HG03280 (cell line): ENCODE results near the gene SMCO2.
A peak's percentile ranks its signal among the peaks of the same experiment; 100 is the strongest.
"Not testable (repeated sequence)": the region's sequence is repeated elsewhere in the genome, so short reads cannot be mapped to it uniquely, and the experiment has no call there.

Experiments used
- ATAC-seq: cut with Tn5 transposase; IDR thresholded peaks from one replicate; pipeline ENCODE4 v1.9.1; 2021; ENCODE audit warnings: mild to moderate bottlenecking, moderate library complexity; ENCODE audit not compliant: unreplicated experiment

SMCO2 gene

GRCh38 chr12:27523642-27524493 is 77.3 kb downstream of the SMCO2 start, which contains the start of gene PPFIBP1:
Gene PPFIBP1, plus strand, starts transcription at chr12:27524206. Its CDS starts 109,191 bp downstream, at chr12:27633397.
- peak; percentile 95 for ATAC-seq

GRCh38 chr12:27524494-27524835 is 77.9 kb downstream of the SMCO2 start:
- no peak for ATAC-seq

- no peak for ATAC-seq
Measured at GRCh38 chr12:27524839-27525753, 78.6 kb downstream of the SMCO2 start.

GRCh38 chr12:27527512-27527911 is 81.0 kb downstream of the SMCO2 start:
- no peak for ATAC-seq

GRCh38 chr12:27528788-27529187 is 82.3 kb downstream of the SMCO2 start:
- ATAC-seq, result no peak

GRCh38 chr12:27530157-27530922 is 83.8 kb downstream of the SMCO2 start:
- no peak for ATAC-seq

- ATAC-seq, result no peak
Measured at GRCh38 chr12:27531896-27532295, 85.4 kb downstream of the SMCO2 start.

GRCh38 chr12:27534060-27534764 is 87.7 kb downstream of the SMCO2 start:
- ATAC-seq, result no peak

- ATAC-seq, result no peak
Measured at GRCh38 chr12:27534765-27535161, 88.2 kb downstream of the SMCO2 start.

GRCh38 chr12:27535318-27535717 is 88.8 kb downstream of the SMCO2 start:
- ATAC-seq, result no peak

GRCh38 chr12:27537855-27538675 is 91.5 kb downstream of the SMCO2 start:
- ATAC-seq, result no peak

- ATAC-seq, result no peak
Measured at GRCh38 chr12:27539191-27539631, 92.7 kb downstream of the SMCO2 start.

- no peak for ATAC-seq
Measured at GRCh38 chr12:27541031-27541719, 94.6 kb downstream of the SMCO2 start.

GRCh38 chr12:27542628-27543027 is 96.1 kb downstream of the SMCO2 start:
- no peak for ATAC-seq

GRCh38 chr12:27544858-27545257 is 98.3 kb downstream of the SMCO2 start:
- ATAC-seq, result not testable (repeated sequence)

- ATAC-seq, result no peak
Measured at GRCh38 chr12:27545665-27546064, 99.1 kb downstream of the SMCO2 start.

GRCh38 chr12:27547592-27547991 is 101.1 kb downstream of the SMCO2 start:
- no peak for ATAC-seq

- no peak for ATAC-seq
Measured at GRCh38 chr12:27548301-27549199, 102.0 kb downstream of the SMCO2 start.
